Ishikawa (cell line): ENCODE results near the gene SLC37A1.

ENCODE experiments used
- CEBPB ChIP-seq: IDR thresholded peaks from 2 replicates; pipeline ENCODE4 v1.6.1; 2012
- CREB1 ChIP-seq: IDR thresholded peaks from 2 replicates; pipeline ENCODE4 v1.6.1; 2012; ENCODE audit warnings: low read depth
- EGR1 ChIP-seq: IDR thresholded peaks from 2 replicates; pipeline ENCODE4 v1.6.1; 2012
- EP300 ChIP-seq: IDR thresholded peaks from 2 replicates; pipeline ENCODE4 v1.6.1; 2012; ENCODE audit warnings: borderline replicate concordance
- FOXM1 ChIP-seq: IDR thresholded peaks from 2 replicates; pipeline ENCODE4 v1.6.1; 2012; ENCODE audit warnings: low read depth, borderline replicate concordance
- NFIC ChIP-seq: IDR thresholded peaks from 2 replicates; pipeline ENCODE4 v1.6.1; 2012
- RAD21 ChIP-seq: IDR thresholded peaks from 2 replicates; pipeline ENCODE4 v1.6.1; 2012; ENCODE audit warnings: low read depth
- TAF1 ChIP-seq: IDR thresholded peaks from 2 replicates; pipeline ENCODE4 v1.6.1; 2012; ENCODE audit warnings: low read depth, mild to moderate bottlenecking
- TCF12 ChIP-seq: IDR thresholded peaks from 2 replicates; pipeline ENCODE4 v1.6.1; 2012; ENCODE audit warnings: low read depth
- TEAD4 ChIP-seq: IDR thresholded peaks from 2 replicates; pipeline ENCODE4 v1.6.1; 2012
- YY1 ChIP-seq: IDR thresholded peaks from 2 replicates; pipeline ENCODE4 v1.6.1; 2012; ENCODE audit warnings: low read depth
- ZBTB7A ChIP-seq: IDR thresholded peaks from 2 replicates; pipeline ENCODE4 v1.6.1; 2012; ENCODE audit warnings: low read depth
- TF ChIP-seq, protein P1 (sequence below): IDR thresholded peaks from 2 replicates; pipeline ENCODE4 v1.6.1; 2012; ENCODE audit warnings: low read depth, mild to moderate bottlenecking
- TF ChIP-seq, protein P2 (sequence below): IDR thresholded peaks from 2 replicates; pipeline ENCODE4 v1.6.1; 2012
- TF ChIP-seq, protein P3 (sequence below): IDR thresholded peaks from 2 replicates; pipeline ENCODE4 v1.6.1; 2012

SLC37A1 gene

DNA sequence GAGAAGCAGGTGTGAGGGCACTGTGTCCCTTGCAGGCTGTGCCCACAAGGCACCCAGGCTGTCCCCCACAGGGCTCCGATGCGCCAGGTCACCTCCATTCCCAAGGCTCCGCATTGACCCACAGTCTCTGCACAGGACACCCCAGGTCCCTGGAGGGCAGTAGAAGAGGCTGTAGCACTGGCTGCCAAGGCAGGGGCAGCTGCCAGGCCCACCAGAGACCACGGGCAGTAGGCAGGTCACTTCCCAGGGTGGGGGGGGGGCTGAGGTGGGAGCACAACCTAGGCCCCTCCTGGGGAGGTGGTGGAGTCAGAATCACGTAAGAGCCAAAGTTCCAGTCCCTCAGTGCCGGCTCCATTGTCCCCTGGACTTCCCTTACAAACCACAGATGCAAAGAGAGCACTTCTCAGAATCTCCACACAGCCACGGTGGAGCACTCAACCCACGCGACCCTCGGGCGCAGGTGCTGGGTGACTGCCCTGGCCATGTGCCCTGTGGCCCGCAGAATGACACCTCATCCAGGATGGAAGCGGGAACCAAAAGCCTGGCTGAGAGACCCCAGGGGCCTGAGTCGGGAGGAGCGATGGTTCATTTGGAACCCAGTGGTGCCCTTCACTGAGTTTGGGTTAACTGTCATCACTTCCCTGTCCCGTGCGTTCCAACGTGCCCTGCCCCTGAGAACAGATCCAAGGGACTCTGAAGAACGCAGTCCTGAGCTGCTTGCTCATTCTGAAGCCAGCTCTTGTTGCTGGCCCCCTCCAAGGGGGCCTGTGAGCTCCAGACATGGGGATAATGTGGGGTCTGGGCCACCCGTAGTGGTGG is 70.0 kb downstream of the SLC37A1 start:
- TF ChIP-seq NFIC (no peak), YY1 (no peak), CREB1 (no peak), ZBTB7A (no peak), EGR1 (no peak), TEAD4 (no peak), FOXM1 (no peak), RAD21 (no peak), TCF12 (no peak), EP300 (no peak), CEBPB (no peak), TAF1 (no peak)
- TF ChIP-seq, protein P1, sequence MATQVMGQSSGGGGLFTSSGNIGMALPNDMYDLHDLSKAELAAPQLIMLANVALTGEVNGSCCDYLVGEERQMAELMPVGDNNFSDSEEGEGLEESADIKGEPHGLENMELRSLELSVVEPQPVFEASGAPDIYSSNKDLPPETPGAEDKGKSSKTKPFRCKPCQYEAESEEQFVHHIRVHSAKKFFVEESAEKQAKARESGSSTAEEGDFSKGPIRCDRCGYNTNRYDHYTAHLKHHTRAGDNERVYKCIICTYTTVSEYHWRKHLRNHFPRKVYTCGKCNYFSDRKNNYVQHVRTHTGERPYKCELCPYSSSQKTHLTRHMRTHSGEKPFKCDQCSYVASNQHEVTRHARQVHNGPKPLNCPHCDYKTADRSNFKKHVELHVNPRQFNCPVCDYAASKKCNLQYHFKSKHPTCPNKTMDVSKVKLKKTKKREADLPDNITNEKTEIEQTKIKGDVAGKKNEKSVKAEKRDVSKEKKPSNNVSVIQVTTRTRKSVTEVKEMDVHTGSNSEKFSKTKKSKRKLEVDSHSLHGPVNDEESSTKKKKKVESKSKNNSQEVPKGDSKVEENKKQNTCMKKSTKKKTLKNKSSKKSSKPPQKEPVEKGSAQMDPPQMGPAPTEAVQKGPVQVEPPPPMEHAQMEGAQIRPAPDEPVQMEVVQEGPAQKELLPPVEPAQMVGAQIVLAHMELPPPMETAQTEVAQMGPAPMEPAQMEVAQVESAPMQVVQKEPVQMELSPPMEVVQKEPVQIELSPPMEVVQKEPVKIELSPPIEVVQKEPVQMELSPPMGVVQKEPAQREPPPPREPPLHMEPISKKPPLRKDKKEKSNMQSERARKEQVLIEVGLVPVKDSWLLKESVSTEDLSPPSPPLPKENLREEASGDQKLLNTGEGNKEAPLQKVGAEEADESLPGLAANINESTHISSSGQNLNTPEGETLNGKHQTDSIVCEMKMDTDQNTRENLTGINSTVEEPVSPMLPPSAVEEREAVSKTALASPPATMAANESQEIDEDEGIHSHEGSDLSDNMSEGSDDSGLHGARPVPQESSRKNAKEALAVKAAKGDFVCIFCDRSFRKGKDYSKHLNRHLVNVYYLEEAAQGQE = no peak
- TF ChIP-seq, protein P2, sequence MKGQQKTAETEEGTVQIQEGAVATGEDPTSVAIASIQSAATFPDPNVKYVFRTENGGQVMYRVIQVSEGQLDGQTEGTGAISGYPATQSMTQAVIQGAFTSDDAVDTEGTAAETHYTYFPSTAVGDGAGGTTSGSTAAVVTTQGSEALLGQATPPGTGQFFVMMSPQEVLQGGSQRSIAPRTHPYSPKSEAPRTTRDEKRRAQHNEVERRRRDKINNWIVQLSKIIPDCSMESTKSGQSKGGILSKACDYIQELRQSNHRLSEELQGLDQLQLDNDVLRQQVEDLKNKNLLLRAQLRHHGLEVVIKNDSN = no peak
- TF ChIP-seq, protein P3, sequence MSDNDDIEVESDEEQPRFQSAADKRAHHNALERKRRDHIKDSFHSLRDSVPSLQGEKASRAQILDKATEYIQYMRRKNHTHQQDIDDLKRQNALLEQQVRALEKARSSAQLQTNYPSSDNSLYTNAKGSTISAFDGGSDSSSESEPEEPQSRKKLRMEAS = no peak

- no peak for TF ChIP-seq ZBTB7A
- TF ChIP-seq, protein P3 = no peak
- no peak for TF ChIP-seq TEAD4
- TF ChIP-seq CREB1 = no peak
- no peak for TF ChIP-seq CEBPB
- no peak for TF ChIP-seq EGR1
- TF ChIP-seq, protein P1 = no peak
- no peak for TF ChIP-seq FOXM1
- TF ChIP-seq TAF1 = no peak
- no peak for TF ChIP-seq TCF12
- TF ChIP-seq, protein P2 = no peak
- TF ChIP-seq NFIC = no peak
- no peak for TF ChIP-seq YY1
- no peak for TF ChIP-seq EP300
Measured at GRCh38 chr21:42584296-42584641, 70.6 kb downstream of the SLC37A1 start.

- no peak for TF ChIP-seq EP300
- TF ChIP-seq TEAD4 = no peak
- TF ChIP-seq, protein P1 = no peak
- TF ChIP-seq, protein P2 = no peak
- TF ChIP-seq RAD21 = no peak
- TF ChIP-seq, protein P3 = no peak
- no peak for TF ChIP-seq TCF12
- TF ChIP-seq CREB1 = no peak
- TF ChIP-seq CEBPB = no peak
- TF ChIP-seq EGR1 = no peak
- TF ChIP-seq NFIC = no peak
- no peak for TF ChIP-seq TAF1
- TF ChIP-seq ZBTB7A = no peak
- no peak for TF ChIP-seq YY1
- TF ChIP-seq FOXM1 = no peak
Measured at GRCh38 chr21:42585881-42586280, 72.2 kb downstream of the SLC37A1 start.

GRCh38 chr21:42586406-42586805 is 72.8 kb downstream of the SLC37A1 start:
- TF ChIP-seq FOXM1 (no peak), TCF12 (no peak)
- TF ChIP-seq, protein P3 = no peak
- TF ChIP-seq, protein P1 = no peak
